Mesodermal cell (in vitro differentiated cells): ENCODE data around the gene PTEN.

Experiments used
- H3K27ac ChIP-seq: 2 replicates; pipeline ENCODE4 v1.7.0; 2013; ENCODE audit warnings: mild to moderate bottlenecking, low read depth, low read length, moderate library complexity; ENCODE audit not compliant: severe bottlenecking
- H3K36me3 ChIP-seq: 2 replicates; pipeline ENCODE4 v1.7.1; 2013; ENCODE audit warnings: mild to moderate bottlenecking, low read length, moderate library complexity; ENCODE audit not compliant: control insufficient read depth, insufficient read depth
- H3K4me1 ChIP-seq: one replicate; pipeline ENCODE4 v1.7.1; 2013; ENCODE audit warnings: mild to moderate bottlenecking, low read length; ENCODE audit not compliant: insufficient read depth, control insufficient read depth, poor library complexity, severe bottlenecking
- H3K4me3 ChIP-seq: 2 replicates; pipeline ENCODE4 v1.7.0; 2013; ENCODE audit warnings: low read length, control low read depth, mild to moderate bottlenecking; ENCODE audit not compliant: insufficient read depth, poor library complexity, severe bottlenecking; ENCODE audit errors: extremely low read depth
- H3K9me3 ChIP-seq: 2 replicates; pipeline ENCODE4 v1.7.1; 2013; ENCODE audit warnings: mild to moderate bottlenecking, low read length, moderate library complexity; ENCODE audit not compliant: control insufficient read depth
- WGBS, 2 experiments: methylation state at CpG; one replicate each; pipeline ENCODE4 v1.1.5; 2013; ENCODE audit warnings: missing lambda C conversion rate in 2 of 2; ENCODE audit not compliant: insufficient coverage in 2 of 2; 5-methylcytosine and 5-hydroxymethylcytosine counted together

Gene PTEN

DNA sequence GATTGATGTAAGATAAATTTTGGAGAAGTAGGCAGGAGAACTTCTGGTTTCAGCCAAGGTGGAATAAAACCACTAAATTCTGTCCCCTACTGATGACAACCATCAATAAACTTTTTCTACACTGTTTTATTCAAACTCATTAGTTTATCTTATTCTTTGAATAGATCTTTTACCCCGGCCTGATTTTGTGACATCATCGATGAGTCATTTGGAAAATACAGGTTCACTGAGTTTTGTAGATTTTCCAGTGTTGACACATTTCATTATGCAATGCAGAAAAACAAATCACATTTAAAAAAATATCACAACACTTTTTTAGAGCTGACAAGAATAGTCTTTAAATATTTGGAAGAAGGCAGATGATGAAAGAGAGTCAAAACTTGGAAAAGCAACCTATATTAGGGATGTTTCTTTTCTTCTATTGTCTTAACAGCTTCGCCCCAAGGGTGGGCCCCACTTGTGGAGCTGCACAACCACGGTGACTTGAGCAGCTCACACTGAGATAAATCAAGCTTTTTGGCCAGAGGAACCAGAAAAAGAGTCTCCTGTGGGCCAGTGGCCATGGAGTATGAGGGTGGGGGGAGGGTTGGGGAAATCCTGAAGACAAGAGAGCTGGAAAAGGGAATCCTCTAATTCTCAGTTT lies 112.8 kb downstream of the PTEN start:
- Histone ChIP-seq H3K27ac (no peak overlapping the region), H3K4me1 (peaks cover 15% of the 10 kb centered on the region), H3K36me3 (no peaks in the 10 kb centered on the region), H3K4me3 (no peak overlapping the region), H3K9me3 (peaks cover 6% of the 10 kb centered on the region)
- WGBS, 2 experiments, result 50 to 100% methylated on average over 1 of the region's 4 CpGs

- 80% methylated on average over 1 of the region's 2 CpGs; no CpG with 5 or more reads in 1 of the 2 experiments for WGBS, 2 experiments
- Histone ChIP-seq H3K36me3 (no peaks in the 10 kb centered on the region), H3K4me3 (no peak overlapping the region), H3K9me3 (no peaks in the 10 kb centered on the region), H3K4me1 (peaks cover 13% of the 10 kb centered on the region), H3K27ac (no peak overlapping the region)
These were observed 114.7 kb downstream of the PTEN start for GRCh38 chr10:87978166-87978565.

GRCh38 chr10:87979847-87980246 lies 116.4 kb downstream of the PTEN start:
- Histone ChIP-seq H3K4me1 (peaks cover 4% of the 10 kb centered on the region), H3K36me3 (no peaks in the 10 kb centered on the region), H3K4me3 (no peak overlapping the region), H3K27ac (no peak overlapping the region), H3K9me3 (no peaks in the 10 kb centered on the region)
- WGBS, 2 experiments, result 100% methylated on average over 1 of the region's 2 CpGs; no CpG with 5 or more reads in 1 of the 2 experiments

DNA sequence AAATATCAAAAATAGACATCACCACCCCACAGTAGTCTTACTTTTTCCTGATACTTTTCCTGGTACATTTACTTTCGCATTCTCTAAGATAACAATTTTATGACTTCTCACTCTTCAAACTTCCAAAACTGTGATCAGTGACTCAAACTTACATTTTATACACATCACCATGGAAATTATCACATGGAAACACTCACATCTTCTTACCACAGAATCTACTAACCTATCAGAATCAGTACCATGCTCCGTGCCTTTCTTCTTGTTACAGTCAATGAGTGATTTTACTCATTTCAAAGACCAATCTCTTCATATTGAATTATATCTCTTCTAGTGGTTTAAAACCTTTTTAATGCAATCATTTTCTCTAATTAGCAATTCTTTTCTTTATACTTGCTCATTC lies 120.3 kb downstream of the PTEN start:
- Histone ChIP-seq H3K27ac (no peak overlapping the region), H3K36me3 (no peaks in the 10 kb centered on the region), H3K4me3 (no peak overlapping the region), H3K9me3 (no peaks in the 10 kb centered on the region), H3K4me1 (peaks cover 4% of the 10 kb centered on the region)
- WGBS, 2 experiments, result 97 to 100% methylated on average over 1 to 2 of the region's 2 CpGs

GRCh38 chr10:87987206-87987605 lies 123.8 kb downstream of the PTEN start:
- WGBS, 2 experiments, result 94% methylated on average over 2 of the region's 2 CpGs; no CpG with 5 or more reads in 1 of the 2 experiments
- Histone ChIP-seq H3K4me3 (no peak overlapping the region), H3K9me3 (no peaks in the 10 kb centered on the region), H3K36me3 (no peaks in the 10 kb centered on the region), H3K27ac (no peak overlapping the region), H3K4me1 (no peaks in the 10 kb centered on the region)

DNA sequence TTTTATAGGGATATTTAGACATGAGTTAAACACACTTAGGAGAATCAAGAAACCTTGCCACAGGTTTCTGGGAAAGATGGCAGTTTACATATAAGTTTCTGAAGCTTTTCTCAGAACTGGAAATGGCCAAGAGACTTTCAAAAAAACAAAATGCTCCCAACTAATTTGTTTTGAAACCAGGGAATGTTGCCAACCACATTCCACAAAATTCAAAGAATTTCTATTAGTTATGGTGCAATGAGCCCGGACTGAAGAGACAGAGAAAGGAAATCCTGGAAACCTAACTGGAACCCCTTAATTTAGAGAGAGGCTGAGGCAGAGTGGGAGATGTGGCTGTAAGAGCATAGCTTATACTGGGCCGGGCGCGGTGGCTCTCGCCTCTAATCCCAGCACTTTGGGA lies 128.5 kb downstream of the PTEN start:
- no peaks in the 10 kb centered on the region for H3K36me3 ChIP-seq

DNA sequence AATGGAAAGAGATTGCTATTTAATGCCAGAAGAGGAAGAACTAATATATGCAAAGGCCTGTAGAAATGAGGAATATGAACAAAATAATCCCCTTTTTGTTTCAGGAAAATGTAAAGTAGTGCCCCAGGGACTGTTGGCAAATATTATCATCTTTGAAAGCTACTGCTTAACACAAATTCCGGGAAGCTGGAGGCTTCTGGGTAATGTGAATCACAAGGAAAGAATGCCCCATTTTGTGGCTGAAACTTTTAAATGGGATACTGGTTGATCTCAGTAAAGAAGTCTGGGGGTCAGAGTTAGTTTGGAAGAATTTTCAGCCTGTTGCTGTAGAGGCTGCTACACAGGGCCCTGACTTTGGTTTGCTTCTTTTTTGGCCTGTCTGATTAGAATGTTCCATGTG lies 141.0 kb downstream of the PTEN start:
- H3K27ac ChIP-seq, result no peak overlapping the region
- no peak overlapping the region for H3K4me3 ChIP-seq
- 83% methylated on average over 1 of the region's 1 CpG for WGBS, 2 experiments
- H3K36me3 ChIP-seq, result no peaks in the 10 kb centered on the region
- no peaks in the 10 kb centered on the region for H3K4me1 ChIP-seq
- H3K9me3 ChIP-seq, result no peaks in the 10 kb centered on the region

More for the DNA sequence above, 128.5 kb downstream of the PTEN start:
- H3K4me3 ChIP-seq, result no peak overlapping the region
- no peak overlapping the region for H3K27ac ChIP-seq
- no peaks in the 10 kb centered on the region for H3K4me1 ChIP-seq
- H3K9me3 ChIP-seq, result no peaks in the 10 kb centered on the region
- WGBS, 2 experiments, result 93 to 98% methylated on average over 4 of the region's 5 CpGs

DNA sequence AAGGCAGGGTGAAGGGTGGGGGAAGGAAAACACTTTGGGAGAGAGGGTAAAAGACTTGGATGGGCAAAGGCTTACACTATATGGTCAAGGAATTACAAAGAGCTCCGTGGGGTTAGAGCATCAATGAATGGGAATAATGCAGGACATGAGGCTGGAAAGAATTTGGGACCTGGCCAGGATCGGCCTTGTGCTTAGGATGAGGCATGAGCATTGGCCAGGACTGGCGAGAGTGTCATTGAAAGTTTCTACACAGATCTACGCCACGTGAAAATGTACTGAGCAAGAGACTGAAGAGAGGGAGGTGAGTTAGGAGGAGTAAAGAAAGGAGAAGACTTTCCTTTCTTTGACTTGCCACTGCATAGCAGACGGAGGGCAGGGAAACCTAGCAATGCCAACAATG lies 142.8 kb downstream of the PTEN start:
- Histone ChIP-seq H3K27ac (no peak overlapping the region), H3K36me3 (no peaks in the 10 kb centered on the region), H3K9me3 (no peaks in the 10 kb centered on the region), H3K4me1 (no peaks in the 10 kb centered on the region), H3K4me3 (no peak overlapping the region)
- 90 to 93% methylated on average over 5 to 6 of the region's 6 CpGs for WGBS, 2 experiments

GRCh38 chr10:88008866-88009470 lies 145.5 kb downstream of the PTEN start:
- no peak overlapping the region for H3K4me3 ChIP-seq
- H3K4me1 ChIP-seq, result no peaks in the 10 kb centered on the region
- H3K9me3 ChIP-seq, result no peaks in the 10 kb centered on the region
- 100% methylated on average over 1 of the region's 1 CpG; no CpG with 5 or more reads in 1 of the 2 experiments for WGBS, 2 experiments
- no peak overlapping the region for H3K27ac ChIP-seq
- no peaks in the 10 kb centered on the region for H3K36me3 ChIP-seq

DNA sequence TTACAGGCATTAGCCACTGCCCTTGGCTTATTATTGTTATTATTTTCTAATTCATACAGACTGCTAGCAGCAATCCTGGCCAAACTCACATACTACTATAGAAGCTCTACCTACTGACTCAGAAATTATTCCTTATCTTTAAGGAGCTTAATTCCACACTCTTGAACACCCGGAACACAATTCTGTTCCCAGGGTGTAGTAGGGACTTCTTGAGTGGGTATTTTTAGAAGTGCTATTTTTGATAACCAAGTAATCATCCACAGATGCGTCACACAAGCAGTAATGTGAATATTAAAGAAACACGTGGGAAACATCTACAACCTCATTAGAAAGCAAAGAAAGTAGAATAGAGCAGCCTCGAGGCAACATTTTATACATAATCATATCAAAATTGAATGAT lies 149.2 kb downstream of the PTEN start:
- H3K4me3 ChIP-seq, result no peak overlapping the region
- H3K36me3 ChIP-seq, result no peaks in the 10 kb centered on the region
- no peaks in the 10 kb centered on the region for H3K4me1 ChIP-seq
- no CpG with 5 or more reads among the region's 4 CpGs for WGBS, 2 experiments
- no peaks in the 10 kb centered on the region for H3K9me3 ChIP-seq
- H3K27ac ChIP-seq, result no peak overlapping the region

GRCh38 chr10:88017781-88018180 lies 154.4 kb downstream of the PTEN start:
- Histone ChIP-seq H3K4me1 (no peaks in the 10 kb centered on the region), H3K4me3 (no peak overlapping the region), H3K9me3 (no peaks in the 10 kb centered on the region), H3K27ac (no peak overlapping the region), H3K36me3 (no peaks in the 10 kb centered on the region)
- WGBS, 2 experiments, result no CpG with 5 or more reads among the region's 1 CpG
